ENCODE measurements around the gene KCTD17.

- no peak for TF ChIP-seq POLR2AphosphoS5 (IDR thresholded peaks at IDR 0.05; ENCODE audit: low read depth, low read length)
- TF ChIP-seq POLR2A (IDR thresholded peaks at IDR 0.05; ENCODE audit: low read depth, low read length), result no peak
- no peak for TF ChIP-seq POU2F2 (IDR thresholded peaks at IDR 0.05; ENCODE audit: low read depth, low read length)
These were observed 57.8 kb downstream of the KCTD17 start, which contains the start of gene TMPRSS6 for GRCh38 chr22:37109242-37109917.

Measured in GM12891 (cell line).